ENCODE results near the gene GADD45A. TPM values are rescaled to one million over a fixed set of nuclear protein-coding genes. Genes with fewer than 3 reads are reported as not detected.

Gene GADD45A
- total and polyA plus RNA-seq, 3 donors from 2014 or later, result 14.9 to 47.0 (median 29.8) TPM

- H3K27ac ChIP-seq, result peak overlapping the region in 1 of 2 donors; percentile 17
- DNase-seq, result no peak
- H3K9me3 ChIP-seq, result no peaks in the 10 kb centered on the region
- H3K36me3 ChIP-seq (ENCODE audit: low read depth, missing control alignments), result no peaks in the 10 kb centered on the region
- H3K27me3 ChIP-seq, result no peaks in the 10 kb centered on the region
- TF ChIP-seq POLR2A (IDR thresholded peaks at IDR 0.05), result no peak
- TF ChIP-seq CTCF (IDR thresholded peaks at IDR 0.05), result no peak
- intact Hi-C loops (cut with DNase I; ENCODE audit: low total_unique reads), result no loop called here
- H3K4me3 ChIP-seq, result no peak overlapping the region
- WGBS, 2 donors, result 53 to 63% methylated on average over 7 of the region's 7 CpGs
- peaks cover 41% of the 10 kb centered on the region for H3K4me1 ChIP-seq
Observed at GRCh38 chr1:67711158-67711854, 26.3 kb downstream of the GADD45A start.

GRCh38 chr1:67711855-67712212 is 26.8 kb downstream of the GADD45A start:
- H3K9me3 ChIP-seq, result no peaks in the 10 kb centered on the region
- peak overlapping the region in 1 of 2 donors; percentile 17 for H3K27ac ChIP-seq
- no peaks in the 10 kb centered on the region for H3K36me3 ChIP-seq (ENCODE audit: low read depth, missing control alignments)
- H3K4me1 ChIP-seq, result peaks cover 39% of the 10 kb centered on the region
- TF ChIP-seq POLR2A (IDR thresholded peaks at IDR 0.05) (no peak), CTCF (IDR thresholded peaks at IDR 0.05) (no peak)
- H3K4me3 ChIP-seq, result no peak overlapping the region
- DNase-seq, result no peak
- intact Hi-C loops (cut with DNase I; ENCODE audit: low total_unique reads), result no loop called here
- no peaks in the 10 kb centered on the region for H3K27me3 ChIP-seq
- 34 to 38% methylated on average over 2 of the region's 2 CpGs for WGBS, 2 donors

- intact Hi-C loops (cut with DNase I; ENCODE audit: low total_unique reads), result no loop called here
- peaks cover 38% of the 10 kb centered on the region for H3K4me1 ChIP-seq
- H3K27ac ChIP-seq, result peak overlapping the region in 1 of 2 donors; percentile 41
Observed at GRCh38 chr1:67713057-67713846, 28.3 kb downstream of the GADD45A start.

GRCh38 chr1:67715819-67716218 is 30.8 kb downstream of the GADD45A start:
- no peaks in the 10 kb centered on the region for H3K27me3 ChIP-seq
- H3K9me3 ChIP-seq, result no peaks in the 10 kb centered on the region
- 72 to 78% methylated on average over 2 of the region's 2 CpGs for WGBS, 2 donors
- TF ChIP-seq CTCF (IDR thresholded peaks at IDR 0.05) (no peak), POLR2A (IDR thresholded peaks at IDR 0.05) (no peak)
- intact Hi-C loops (cut with DNase I; ENCODE audit: low total_unique reads), result no loop called here
- no peak for DNase-seq
- no peaks in the 10 kb centered on the region for H3K36me3 ChIP-seq (ENCODE audit: low read depth, missing control alignments)
- H3K4me3 ChIP-seq, result no peak overlapping the region
- peaks cover 27% of the 10 kb centered on the region for H3K4me1 ChIP-seq
- H3K27ac ChIP-seq, result no peak overlapping the region

More at GRCh38 chr1:67713057-67713846, 28.3 kb downstream of the GADD45A start:
- Histone ChIP-seq H3K27me3 (no peaks in the 10 kb centered on the region), H3K9me3 (no peaks in the 10 kb centered on the region), H3K36me3 (ENCODE audit: low read depth, missing control alignments) (no peaks in the 10 kb centered on the region), H3K4me3 (no peak overlapping the region)
- no peak for TF ChIP-seq POLR2A (IDR thresholded peaks at IDR 0.05)
- TF ChIP-seq CTCF (IDR thresholded peaks at IDR 0.05), result no peak
- DNase-seq, result no peak
- 77 to 84% methylated on average over 6 of the region's 6 CpGs for WGBS, 2 donors

All from testis (tissue), 3 donors.